ENCODE results near the gene UST.

Gene UST, protein sequence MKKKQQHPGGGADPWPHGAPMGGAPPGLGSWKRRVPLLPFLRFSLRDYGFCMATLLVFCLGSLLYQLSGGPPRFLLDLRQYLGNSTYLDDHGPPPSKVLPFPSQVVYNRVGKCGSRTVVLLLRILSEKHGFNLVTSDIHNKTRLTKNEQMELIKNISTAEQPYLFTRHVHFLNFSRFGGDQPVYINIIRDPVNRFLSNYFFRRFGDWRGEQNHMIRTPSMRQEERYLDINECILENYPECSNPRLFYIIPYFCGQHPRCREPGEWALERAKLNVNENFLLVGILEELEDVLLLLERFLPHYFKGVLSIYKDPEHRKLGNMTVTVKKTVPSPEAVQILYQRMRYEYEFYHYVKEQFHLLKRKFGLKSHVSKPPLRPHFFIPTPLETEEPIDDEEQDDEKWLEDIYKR

DNA sequence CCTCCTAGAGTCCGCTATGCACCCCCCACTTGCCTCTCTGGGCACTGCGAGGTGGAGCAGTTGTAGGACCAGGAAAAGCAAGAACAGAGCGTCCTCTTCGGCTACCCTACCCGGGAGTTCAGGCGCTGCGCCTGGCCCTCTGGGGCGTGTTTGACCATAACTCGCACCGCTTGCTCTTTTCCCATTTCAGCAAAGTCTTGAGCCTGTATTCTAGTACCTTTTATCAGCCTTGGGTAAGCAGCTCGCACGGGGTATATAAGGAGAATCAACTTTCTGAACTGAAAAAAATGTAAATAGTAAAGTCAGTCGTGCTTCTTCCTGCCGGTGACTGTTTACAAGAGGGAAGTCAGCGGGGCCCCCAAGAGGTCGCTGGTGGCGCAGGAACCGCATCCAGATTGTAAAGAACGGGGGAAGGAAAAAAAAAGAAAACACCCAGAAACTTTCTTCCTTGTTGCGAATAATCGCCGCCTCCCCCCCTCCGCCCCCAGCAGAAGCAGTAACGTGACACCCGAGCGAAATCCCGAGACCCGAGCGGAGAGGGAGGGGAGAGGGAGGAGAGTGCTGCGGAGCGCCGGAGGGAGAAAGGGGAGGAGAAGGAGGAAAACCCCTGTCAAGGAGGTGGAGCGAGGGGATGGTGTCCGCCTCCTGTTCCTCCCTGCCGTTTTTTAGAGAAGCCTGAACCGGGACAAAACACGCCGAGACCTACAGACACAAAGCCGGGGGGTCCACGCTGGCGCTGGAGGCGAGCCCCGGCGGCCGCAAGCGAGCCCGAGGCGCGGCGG is at the start of gene UST:
Gene UST, plus strand, starts transcription at position 668 of the 782 bp plus-strand sequence. CDS start 401 bp downstream, outside the sequence.
- DNase-seq, result peak; percentile 68

DNA sequence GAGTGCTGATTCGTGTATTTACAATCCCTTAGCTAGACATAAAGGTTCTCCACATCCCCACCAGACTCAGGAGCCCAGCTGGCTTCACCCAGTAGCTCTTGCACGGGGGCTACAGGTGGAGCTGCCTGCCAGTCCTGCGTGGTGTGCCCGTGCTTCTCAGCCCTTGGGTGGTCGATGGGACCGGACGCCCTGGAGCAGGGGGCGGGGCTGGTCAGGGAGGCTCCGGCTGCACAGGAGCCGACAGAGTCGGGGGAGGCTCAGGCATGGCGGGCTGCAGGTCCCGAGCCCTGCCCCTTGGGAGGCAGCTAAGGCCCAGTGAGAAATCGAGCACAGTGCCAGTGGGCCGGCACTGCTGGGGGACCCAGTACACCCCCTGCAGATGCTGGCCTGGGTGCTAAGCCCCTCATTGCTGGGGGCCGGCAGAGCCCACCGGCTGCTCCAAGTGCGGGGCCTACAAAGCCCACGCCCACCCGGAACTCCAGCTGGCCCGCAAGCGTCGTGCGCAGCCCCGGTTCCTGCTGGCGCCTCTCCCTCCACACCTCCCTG is 48.9 kb upstream of the UST start:
- no peak for DNase-seq

DNA sequence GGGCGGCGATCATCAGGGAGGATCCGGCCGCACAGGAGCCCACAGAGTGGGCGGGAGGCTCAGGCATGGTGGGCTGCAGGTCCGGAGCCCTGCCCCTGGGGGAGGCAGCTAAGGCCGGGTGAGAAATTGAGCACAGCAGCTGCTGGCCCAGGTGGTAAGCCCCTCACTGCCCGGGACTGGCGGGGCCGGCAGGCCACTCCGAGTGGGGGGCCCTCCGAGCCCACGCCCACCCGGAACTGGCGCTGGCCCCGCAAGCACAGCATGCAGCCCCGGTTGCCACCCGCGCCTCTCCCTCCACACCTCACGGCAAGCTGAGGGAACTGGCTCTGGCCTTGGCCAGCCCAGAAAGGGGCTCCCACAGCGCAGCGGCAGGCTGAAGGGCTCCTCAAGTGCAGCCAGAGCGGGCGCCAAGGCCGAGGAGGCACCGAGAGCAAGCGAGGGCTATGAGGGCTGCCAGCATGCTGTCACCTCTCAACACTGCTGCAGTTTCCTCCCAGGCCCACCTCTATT is 48.1 kb upstream of the UST start:
- DNase-seq, result no peak

DNA sequence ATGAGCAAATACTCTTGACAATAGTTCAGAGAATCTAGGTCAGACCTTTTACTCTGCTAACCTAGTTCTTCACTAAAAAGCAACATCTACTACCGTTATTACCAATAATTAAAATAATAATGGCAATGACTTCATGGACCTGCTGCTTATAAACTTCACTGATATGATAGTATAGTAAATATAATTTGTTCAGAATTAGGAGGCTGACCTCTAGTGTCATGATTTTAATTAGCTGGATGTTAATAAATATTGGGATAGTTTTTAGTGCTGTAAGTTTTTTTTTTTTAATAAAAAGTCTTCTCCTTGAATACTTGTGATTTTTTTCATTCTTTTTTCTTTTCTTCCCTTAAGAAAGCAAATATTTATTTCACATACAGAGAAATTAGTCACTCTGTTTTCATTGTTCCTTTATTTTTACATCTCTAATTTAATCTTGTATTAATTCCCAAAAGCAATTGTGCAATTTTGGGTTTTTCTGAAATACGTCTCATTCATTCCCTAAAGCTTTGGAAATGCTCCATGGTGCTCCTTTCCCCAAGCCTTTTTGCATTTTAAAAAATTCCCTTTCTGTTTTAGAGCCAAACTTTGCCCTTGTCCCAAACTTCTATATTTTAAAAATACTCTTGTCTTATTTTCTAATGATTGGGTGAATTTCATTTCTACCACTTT is 46.6 kb upstream of the UST start:
- DNase-seq, result no peak

DNA sequence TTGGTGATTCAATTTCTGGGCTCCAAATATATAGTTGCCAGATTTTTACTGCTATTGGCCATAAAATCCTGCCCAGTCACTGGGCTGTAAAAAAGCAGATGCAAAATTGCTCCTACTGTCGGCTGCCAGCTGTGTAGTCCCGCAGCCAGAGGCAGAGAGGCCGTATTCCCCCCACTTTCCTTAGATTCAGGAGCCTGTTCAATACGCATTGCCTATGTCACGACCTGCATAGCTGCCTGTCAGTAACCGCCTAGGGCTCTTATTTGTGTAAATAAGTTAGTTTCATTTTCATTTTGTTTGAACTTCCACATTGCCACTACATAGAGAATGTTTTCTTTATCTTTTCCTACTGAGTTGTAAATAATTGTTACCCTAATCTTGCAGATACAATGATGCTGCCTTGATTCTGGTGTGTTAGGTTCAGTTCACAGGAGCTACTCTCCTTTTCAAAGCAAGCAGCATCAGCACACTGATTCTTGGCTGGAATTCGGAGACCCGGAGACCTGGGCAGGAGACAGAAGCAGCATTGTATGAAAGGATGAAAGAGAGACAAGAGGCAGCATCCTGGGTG is 46.0 kb upstream of the UST start:
- DNase-seq, result peak; percentile 48

DNA sequence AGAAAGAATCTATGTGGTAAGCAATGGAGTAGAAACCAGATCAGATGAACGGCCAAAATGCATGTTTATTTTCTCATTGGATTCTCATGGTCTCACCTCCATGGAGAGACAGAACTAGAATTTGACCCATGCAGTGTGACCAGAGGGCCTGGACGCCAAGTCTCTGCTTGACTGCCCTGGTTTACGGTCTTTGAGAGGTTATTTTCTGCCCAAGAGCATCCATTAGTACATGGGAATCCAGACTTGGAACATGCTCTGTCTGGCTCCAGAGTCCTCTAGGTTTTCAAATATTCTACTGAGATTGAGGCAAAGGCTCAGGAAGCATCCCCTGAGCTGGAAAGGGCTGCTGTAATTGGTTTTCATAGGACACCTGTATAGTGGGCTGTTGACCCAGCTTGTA is 45.5 kb upstream of the UST start:
- DNase-seq, result no peak

DNA sequence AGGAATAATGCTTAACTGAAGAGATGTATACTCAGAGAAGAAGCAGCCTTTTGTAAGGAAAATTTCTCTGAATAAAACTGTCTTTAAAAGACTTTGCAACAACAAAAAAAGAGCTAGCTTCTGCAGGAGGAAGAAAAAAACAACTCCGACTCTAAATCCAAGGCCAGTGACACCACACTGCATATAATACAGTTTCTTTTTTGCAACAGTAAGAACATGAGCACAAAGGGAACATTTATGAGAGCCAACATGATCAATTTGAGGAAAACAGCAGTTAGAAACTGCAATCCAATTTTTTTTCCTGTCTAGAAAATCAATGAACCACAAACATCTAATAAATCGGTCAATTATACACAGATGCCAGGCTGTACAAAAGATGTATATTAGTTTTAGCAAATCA is 42.9 kb upstream of the UST start:
- no peak for DNase-seq

DNA sequence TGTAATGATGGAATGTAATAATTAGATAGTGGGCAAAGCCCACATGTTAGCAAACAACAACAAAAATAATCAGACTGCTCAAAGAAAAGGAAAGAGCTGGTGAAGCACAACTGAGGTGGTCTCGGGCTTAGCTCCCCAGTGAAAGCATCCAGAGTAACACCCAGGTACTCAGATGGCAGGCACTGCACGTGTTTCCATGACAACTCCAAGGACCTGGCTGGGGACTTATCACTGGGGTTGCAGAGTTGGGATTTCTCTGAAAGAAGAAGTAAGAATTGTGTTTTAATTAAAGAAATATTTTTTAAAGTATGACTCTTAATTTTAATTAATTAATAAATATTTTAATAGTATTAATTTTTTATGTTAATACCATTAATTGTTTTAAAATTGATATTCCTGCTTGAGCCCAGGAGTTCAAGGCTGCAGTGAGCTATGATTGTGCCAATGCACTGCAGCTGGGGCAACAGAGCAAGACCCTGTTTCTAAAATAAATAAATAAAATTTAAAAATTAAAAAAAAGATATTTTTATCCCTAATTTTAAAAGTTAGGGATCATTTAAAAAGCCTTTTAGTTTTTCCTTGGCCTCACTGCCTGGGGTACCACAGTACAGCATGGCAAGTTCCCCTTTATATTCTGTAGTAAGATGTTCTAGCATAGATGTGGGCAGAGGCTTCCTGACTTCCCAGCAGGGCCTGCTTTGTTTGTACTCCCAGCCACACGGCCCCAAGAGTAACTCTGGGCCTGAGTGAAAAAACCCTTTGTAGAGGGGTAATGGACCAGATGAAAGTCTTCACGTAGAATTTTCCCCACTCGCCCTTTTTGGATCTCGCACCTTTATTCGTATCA is 42.2 kb upstream of the UST start:
- no peak for DNase-seq

DNA sequence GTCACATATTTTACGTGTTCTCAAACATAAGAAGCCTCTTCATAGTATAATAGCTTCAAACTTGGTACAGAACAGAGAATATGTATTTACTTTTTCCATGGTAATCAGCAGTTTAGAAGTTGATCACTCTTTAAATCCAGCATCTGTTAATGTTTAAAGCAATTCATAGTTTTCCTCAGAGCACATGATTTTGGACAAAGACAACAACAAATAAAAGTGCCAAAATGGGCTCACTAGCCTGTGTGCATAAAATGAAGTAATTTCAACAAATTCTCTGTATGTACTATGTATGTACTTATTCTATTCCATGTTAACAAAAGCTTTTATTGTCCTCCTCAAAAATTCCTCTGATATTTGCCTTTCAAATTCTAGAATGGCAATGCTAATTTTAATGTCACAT is 38.1 kb upstream of the UST start:
- DNase-seq, result no peak

DNA sequence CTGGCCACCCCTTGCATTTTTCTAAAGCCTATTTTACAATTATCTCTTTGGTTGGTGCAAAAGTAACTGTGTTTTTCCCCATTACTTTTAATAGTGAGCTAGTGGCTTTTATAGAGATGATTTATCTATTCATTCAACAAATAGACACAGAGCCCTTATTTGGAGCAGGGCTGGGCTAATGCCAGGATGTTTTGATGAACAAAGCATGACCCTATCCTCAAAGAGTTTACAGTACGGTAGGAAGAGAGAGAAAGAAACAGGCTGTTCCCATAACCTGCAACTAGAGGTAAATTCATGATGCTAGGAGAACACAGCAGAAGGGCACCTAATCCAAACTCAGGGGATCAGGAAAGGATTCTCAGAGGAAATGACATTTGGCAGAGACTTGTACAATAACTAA is 37.3 kb upstream of the UST start:
- no peak for DNase-seq

DNA sequence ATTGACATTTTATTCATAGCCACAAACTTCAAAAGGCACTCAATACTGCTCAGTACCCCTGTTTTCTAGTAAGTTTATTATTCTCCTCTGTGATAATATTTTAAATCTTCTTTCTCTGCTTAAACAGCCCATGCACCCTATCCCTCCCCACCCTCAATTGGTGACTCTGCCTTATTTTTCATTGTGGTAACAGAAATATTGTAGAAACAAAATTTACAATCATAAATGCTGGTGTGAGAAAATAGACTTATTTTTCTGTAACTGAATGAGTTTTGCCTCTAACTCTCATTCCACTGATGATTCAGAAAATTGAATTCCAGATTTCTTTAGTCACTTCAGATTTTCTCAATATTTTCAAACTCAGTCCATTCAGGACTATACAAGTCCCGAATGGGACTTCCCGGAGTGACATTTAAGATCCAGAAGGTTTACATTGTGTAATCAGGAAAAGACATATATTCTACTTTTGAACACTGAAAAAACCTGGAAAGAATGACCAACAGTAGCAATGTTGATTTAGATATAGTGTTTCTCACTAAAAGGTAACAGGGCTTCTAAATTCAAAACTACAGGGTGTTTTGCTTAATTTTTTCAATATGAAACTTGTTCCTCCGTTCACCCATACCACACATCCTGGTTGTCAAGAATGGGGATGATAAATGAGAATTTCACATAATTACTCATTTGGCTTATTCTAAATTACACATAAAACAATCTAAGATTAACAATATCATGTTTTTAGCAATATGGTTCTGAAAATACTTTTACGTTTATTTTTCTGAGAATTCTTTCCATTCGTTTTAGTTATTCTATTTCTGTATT is 34.8 kb upstream of the UST start:
- no peak for DNase-seq

DNA sequence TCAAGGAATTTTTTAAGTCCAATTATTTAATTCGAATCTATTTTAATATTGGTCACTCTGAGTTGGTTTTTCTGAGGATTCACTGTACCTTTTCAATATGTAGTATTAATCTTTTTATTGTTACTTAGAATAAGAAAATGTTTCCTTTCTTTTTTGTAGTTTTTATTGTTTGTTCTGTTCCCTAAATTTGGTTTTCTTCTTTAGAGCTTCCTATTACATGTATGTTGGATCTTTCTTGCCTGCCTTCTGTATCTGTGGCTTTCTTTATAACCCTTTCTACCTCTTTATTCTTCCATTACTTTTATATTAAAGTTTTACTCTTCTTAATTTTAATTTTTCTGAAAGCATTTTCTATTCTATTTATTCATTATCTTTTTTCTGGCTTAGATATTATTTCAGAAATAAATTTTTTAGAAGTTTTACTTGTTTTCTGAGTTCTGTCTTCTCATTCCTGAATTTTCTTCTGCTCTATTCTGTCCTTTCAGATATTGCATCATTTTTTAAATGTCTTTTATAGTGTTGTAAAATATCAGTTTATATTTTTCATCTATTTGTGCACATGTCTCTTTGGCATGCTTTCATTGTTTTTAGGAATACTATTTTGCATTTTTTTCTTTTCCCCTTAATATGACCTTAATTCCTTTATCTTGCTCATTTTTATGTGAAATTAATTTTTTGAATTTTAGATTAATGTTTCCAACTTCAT is 33.6 kb upstream of the UST start:
- no peak for DNase-seq

DNA sequence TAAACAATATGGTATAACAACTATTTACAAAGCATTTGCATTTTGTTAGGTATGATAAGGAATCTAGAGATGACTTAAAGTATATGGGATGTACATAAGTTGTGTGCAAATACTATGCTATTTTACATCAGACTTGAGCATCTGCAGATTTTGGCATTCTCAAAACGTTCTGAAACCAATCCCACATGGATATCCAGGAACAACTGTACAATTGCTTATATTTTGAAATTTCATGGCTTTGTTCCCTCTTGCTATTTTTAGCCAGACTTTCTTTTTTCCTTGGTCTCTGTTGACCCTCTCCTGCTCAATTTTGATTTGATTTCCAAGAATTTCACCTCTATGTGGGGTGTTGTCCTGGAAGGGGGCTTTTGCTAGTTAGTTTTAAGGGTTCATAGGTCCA is 32.9 kb upstream of the UST start:
- DNase-seq, result no peak

DNA sequence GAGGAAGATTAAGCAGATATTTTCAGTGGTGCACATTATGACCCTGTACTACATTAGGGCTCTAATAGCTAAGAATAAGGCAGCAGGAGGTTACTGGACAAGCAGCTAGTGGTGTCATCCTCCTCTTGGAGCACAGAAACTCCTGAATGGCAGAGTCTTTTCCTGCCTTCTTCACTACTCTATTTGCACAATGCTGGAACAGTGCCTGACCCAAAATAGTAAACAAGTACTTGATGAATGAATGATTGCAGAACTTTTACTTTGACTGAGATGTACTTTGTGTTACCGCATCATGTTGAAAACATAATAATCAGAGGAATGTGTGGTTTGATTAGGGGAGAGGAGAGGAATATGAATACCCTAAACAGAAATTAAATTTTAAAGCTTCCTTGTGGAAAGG is 30.0 kb upstream of the UST start:
- DNase-seq, result no peak

DNA sequence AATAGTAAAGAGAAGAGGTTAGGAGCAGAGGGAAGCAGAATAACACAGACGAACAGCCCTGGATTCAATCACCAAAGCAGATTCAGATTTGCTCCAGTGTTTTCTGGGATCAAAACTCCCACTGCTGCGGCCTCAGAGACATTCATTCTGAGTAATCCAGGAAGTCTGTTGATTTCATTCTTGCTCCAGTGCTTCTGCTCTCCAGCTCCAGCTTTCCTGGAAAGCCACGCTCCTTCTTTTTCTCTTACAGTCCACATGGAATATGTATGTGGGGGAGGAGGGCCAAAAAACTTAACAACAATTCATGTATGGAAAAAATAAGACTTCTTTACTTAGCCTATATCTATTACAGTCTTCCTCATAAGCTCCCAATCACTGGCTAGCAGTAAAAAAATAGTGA is 26.4 kb upstream of the UST start:
- DNase-seq, result no peak

DNA sequence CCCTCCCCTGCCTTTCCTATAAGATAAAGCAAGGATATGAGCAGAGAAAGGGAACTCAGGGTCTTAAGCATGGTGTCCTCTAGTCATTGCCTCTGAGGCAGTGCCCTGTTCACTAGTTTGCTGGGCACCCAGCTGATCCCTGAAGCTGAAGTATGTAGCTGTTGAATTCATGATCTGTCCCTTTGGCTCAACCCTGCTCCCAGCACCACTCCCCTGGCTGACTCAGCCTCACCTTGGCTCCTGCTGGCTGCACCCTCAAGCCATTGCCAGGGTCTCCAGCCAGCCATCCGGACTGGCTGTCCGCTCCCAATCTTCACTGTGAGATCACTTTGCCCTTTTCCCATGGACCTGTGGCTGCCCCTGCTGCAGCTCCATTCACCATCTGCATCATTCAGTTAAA is 25.9 kb upstream of the UST start:
- no peak for DNase-seq

DNA sequence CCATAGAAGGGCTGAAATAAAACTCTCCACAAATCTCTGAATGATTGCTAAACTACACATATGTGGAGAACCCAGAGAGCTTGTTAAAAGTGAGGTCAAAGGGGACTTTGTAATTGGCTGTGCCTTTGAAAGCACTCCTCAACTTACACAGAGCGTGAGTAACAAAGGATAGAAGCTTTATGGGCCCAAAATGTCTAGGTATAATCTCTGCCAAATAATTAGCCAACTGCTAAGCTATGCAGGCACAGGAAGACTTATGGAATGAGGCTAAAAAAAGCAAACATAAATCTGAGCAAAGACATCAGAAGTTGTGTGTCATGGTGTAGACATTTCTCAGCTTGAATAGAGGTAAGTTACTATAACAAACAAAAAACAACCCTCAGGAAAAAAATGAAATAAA is 23.3 kb upstream of the UST start:
- DNase-seq, result no peak

DNA sequence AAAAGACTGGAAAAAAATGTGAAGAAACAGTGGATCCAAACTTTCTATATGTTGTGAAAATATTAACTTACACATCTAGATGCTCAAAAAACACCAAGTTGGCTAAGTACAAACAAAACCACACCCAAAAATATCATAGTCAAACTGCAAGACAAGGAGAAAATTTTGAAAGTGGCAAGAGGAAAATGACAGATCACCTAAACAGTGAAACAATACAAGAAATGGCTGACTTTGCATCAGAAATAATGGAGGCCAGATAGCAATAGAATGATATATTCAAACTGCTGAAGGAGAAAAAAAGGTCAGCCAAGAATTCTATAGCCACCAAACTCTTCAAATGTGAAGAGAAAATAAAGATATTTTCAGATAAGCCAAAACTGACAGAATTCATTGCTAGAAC is 22.4 kb upstream of the UST start:
- DNase-seq, result no peak

DNA sequence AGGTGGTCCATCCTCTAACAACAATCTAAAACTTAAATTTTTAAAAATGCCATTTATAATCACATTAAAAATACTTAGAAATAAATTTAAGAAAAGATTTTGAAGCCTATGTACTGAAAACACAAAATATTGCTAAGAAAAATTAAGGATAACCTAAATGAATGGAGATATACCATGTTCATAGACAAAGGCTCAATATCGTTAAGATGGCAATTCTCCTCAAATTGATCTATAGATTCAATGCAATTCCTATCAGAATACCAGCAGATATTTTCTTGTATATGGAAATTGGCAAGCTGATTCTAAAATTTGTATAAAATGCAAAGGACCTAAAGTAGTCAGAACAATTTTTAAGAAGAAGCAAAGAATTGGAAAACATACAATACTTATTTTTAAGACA is 19.7 kb upstream of the UST start:
- no peak for DNase-seq

DNA sequence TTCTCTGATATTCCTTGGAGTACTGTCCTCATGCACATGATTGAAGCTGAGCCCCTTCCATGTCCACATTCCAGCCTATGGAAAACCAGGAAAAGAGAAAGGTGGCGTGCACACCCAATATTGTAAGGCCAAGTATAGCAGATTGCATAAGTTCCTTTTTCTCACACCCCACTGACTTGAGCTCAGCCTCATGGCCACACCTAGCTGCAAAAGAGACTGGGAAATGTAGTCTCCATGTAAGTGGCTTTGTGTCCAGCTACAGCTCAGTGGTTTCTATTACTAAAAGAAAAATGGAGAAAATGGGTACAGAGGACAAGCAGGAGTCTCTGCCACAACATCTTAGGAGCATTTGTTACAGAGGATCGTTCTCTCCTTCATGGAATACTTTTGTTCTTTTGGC is 10.8 kb upstream of the UST start:
- no peak for DNase-seq
